DMS53 (cell line): ENCODE data around the gene ZNF438.
"Not testable (repeated sequence)": the region's sequence is repeated elsewhere in the genome, so short reads cannot be mapped to it uniquely, and the experiment has no call there.

Experiments used
- DNase-seq: peaks from one replicate; lab custom pipeline; 2025; lab: John Stamatoyannopoulos, UW

ZNF438 gene

DNA sequence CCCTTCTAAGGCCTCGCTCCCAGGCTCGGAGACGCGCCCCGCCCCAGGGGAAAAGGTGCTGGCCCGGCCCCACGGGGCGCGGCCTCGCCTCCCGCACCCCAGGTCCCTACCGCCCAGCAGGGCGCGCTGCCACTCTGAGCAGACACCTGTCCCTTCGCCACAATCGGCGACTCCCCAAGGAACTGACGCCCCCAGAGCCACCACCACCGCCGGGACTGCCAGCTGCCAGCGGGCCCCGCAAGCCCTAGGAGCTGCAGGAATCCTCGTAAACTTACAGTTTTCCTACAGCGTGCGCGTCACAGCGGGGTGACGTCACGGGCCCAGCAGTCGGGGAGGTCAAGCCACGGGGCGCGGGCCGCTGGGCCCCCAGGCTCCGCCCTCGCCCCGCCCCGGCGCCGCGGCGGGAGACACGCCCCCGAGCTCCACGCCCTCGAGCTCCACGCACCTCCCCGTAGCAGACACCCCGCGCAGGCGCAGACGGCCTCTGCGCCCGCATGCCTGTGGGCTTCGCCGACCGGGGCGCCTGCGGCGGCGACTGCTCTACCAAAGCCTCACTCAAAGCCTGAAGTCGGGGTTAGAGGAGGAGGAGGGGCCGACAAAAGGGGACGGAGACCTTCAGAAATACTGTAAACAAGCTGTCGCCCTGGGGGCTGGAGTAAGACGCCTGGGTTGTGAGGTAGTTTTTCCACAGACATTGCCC lies at the start of gene ZNF438:
Gene ZNF438 (minus strand): TSS at position 308 of the 700 bp plus-strand sequence. CDS start 154,831 bp downstream, outside the sequence.
- peak; percentile 97 for DNase-seq

- no peak for DNase-seq
Measured at GRCh38 chr10:31076610-31076988, 44.9 kb upstream of the ZNF438 start.

DNA sequence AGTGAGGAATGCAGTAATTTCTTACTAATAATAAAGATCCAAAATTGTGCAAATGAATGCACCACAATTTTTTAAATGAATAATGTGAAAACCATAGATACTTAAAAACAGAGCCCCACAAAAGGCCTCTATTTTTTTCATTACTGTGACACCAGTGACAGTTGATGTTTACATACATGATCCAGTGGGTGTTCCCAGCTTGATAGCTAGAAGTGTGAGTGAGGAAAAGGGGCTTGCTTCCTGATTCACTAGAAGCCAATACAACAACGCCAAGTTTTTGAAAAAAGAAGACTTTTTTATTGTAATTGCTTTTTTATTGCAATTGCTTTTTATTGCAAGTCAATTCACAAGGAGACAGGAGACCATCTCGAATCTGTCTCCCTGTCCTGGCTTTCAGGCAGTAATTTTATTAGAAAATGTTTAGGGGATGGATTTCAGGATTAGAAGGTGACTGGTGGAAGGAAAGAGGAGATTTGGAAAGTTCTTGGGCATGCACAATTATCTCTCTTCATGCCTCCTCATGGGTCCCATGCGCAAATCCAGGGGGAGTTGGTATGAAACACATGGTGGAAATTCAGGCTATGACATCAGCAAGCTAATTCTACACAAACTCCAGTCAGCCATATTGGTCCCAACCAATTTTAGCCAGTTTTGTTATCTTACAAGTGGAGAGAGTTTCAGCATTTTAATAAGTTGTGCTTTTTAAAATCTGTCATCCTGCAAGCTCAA lies 44.4 kb upstream of the ZNF438 start:
- DNase-seq: no peak

DNA sequence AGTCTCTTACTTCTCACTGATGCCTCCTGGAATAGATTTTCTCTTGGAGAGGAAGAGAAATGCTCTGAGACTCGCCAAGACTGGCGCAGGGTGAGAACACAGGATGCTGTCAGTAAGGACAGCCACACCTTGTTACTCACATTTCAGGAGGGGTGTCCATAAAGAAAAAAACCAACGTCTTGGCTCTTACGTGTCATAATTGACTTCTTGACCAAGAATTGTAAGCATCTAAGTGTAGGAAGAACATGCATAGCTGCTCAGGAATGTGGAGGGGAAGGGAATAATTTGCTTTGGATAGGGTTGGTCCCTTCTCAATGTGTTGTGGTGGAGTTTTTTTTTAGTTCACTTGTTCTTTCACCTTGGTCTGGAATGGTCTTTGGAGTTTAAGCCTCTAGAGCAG lies 43.8 kb upstream of the ZNF438 start:
- DNase-seq: no peak

DNA sequence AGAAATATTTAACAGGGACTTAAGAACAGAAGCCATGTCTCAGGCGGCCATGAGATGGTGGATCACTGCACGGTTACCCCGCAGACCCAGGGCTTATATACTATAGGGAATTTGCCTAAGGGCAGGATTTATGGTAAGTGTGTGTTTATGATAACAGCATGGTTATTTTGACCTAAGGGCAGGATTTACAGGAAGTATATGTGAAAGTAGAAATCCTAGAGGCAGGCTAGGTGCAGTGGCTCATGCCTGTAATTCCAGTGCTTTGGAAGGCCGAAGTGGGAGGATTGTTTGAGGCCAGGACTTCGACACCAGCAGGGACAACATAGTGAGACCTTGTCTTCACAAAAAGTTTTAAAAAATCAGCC lies 43.0 kb upstream of the ZNF438 start:
- DNase-seq: no peak

DNA sequence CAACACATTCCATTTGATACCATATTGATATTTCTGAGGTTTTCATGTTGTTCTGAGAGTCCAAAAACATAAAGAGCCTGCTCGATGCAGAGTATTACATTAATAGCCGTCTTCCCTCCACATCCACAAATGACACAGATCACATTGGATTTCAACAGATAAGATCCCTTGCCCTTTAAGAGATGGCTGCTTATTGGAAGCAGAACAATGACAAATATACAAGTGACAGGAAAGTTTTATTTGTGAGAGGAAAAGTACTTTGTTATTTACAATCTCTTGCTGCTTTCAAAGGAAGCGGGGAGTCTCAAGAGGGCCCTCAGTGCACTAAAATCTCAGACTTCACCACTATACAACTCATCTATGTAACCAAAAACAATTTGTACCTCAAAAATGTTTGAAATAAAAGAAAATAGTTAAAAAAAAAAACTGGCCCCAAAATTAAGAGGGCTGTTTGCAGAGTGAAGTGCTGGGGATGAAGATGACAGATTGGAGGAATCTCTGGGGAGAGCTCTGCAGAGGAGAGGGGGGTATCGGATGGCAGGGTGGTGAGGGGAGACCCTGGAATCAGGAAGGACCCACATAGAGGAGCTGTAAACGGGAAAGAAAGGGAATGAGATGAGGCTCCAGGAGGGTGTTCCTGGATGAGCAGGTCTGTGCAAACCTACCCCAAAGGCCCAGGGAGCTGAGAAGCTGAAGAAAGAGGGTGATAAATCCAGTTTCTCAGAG lies 42.5 kb upstream of the ZNF438 start:
- DNase-seq: no peak

GRCh38 chr10:31073211-31073610 lies 41.5 kb upstream of the ZNF438 start:
- DNase-seq: no peak

- DNase-seq: no peak
Measured at GRCh38 chr10:31072451-31072850, 40.8 kb upstream of the ZNF438 start.

- peak; percentile 69 for DNase-seq
Measured at GRCh38 chr10:31071232-31072005, 39.8 kb upstream of the ZNF438 start.

GRCh38 chr10:31070691-31071090 lies 39.0 kb upstream of the ZNF438 start:
- no peak for DNase-seq

GRCh38 chr10:31070025-31070424 lies 38.4 kb upstream of the ZNF438 start:
- DNase-seq: no peak

DNA sequence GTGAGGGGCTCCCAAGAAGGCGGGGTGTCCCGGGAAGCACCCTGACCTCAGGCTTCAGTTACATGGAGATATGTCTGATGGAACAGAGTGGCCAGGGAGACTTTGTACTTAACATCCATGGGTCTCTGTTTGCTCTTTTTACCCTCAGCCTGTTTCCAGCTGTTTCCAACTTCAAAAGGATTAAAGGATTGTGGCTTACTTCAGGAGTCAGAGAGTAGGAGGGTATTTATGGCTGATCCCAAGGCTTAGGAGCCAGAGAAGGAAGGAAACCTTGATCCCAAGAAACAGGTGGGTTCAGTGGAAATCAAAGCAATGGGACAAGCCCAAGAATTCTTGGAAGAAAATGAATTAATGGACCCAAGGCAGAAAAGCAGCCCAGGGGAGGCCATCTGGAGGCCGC lies 37.7 kb upstream of the ZNF438 start:
- DNase-seq: no peak

DNA sequence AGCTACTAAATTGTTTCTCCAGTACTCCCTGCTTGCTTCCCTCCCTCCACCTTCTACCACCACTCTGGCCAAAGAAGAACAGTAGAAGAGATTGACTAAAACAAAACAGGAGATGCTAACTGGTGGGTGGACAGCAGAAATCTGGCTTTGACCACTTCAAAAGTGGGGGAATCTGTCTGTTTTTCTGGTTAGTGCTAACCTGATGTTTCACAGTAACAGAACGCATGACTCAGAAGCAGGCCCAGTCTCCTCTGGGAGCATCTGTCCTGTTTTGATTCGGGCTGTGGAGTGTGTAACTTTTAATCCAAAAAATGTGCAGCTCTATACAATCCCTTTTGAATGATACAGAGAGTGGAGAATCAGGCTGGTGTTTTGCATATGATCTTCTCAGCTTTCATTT lies 32.7 kb upstream of the ZNF438 start:
- no peak for DNase-seq

DNA sequence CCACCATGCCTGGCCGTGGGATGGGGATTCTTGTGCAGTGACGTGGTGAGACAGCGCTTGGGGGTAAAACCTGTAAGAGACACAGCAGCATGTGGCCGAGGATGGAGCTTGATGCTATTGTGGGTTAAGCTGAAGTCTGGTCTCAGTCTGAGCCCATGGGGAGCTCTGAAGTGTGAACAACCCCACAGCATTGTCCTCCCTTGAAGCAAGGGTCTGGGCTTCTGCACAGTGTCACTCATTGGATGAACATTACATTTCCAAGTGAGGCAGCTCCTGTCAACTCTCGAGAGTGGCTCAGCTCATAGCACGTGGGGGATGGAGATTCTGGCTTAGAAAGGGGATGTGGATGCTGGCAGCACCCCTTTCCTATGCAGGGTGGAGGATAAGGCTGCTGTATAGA lies 32.2 kb upstream of the ZNF438 start:
- no peak for DNase-seq

GRCh38 chr10:31062856-31063255 lies 31.2 kb upstream of the ZNF438 start:
- DNase-seq: no peak

GRCh38 chr10:31061941-31062340 lies 30.3 kb upstream of the ZNF438 start:
- no peak for DNase-seq

- DNase-seq: peak; percentile 46
Measured at GRCh38 chr10:31058795-31059703, 27.4 kb upstream of the ZNF438 start.

- DNase-seq: not testable (repeated sequence)
Measured at GRCh38 chr10:31056678-31057077, 25.0 kb upstream of the ZNF438 start.

DNA sequence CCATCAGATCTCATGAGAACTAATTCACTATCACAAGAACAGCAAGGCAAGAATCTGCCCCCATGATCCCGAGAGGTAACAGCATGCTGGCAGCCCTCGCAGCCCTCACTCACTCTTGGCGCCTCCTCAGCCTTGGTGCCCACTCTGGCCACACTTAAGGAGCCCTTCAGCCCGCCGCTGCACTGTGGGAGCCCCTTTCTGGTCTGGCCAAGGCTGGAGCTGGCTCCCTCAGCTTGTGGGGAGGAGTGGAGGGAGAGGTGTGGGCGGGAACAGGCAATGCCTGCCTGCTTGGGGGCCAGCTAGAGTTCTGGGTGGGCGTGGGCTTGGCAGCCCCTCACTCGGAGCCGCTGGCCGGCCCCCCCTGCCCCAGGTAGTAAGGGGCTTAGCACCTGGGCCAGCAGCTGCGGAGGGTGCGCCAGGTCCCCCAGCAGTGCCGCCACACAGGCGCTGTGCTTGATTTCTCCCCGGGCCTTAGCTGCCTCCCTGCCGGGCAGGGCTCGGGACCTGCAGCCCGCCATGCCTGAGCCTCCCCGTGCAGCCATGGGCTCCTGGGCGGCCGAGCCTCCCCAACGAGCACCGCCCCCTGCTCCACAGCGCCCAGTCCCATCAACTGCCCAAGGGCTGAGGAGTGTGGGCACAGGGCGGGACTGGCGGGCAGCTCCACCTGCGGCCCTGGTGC lies 24.0 kb upstream of the ZNF438 start:
- DNase-seq: no peak

DNA sequence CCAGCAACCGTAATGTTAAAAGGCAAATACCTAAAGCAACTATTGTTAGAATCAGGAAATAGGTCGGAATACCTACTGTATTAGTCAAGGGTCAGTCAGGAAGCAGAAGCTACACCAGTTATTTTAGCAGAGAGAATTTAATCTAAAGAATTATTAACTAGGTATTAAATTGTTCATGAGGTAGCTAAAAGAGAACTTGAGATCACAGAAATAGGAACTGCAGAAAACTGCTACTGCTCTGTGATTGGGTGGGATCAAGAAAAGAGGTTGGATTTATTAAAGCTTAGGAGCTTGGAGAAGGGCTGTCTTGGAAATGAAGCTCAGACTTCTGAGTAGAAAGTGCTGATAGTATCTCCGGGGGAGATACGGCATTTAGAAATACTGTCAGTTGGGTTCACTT lies 20.0 kb upstream of the ZNF438 start:
- DNase-seq: no peak

DNA sequence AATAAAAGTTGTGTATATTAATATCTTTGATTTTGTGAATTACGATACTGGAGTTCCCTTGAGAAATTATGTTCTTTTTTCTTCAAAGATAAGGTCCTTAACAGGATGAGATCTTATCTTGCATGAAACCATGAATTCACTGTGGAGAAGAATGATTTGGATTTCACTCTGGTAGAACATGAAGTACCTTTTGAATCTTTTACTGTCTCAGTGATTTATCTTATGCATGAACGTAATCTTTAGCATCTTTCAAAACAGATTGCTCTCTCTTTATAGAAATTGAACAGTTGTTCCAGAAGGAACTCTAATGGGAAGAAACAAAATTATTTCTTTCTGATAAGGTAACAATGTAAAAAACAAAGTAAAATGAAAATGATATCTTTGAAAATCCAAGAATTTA lies 11.0 kb upstream of the ZNF438 start:
- DNase-seq: no peak
